ENCODE results near the gene DAZAP2.

DNA sequence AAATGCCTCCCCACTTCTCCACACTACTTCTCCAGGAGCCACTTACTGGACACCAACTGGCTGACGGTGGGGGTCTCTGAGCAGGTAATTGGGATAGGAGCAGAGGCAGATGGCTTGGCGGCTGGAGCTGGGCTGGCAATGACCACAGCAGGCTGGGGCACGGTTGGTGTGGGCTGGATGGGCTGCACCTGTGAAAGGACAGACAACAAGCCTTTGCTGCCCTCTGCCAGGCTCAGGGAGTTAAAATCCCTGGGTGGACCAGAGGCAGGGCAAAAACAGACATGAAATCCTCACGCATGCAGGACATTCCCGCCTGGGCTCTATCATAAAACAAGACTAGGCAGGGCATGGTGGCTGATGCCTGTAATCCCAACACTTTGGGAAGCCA is 46.3 kb upstream of the DAZAP2 start:
- TF ChIP-seq, protein P1, sequence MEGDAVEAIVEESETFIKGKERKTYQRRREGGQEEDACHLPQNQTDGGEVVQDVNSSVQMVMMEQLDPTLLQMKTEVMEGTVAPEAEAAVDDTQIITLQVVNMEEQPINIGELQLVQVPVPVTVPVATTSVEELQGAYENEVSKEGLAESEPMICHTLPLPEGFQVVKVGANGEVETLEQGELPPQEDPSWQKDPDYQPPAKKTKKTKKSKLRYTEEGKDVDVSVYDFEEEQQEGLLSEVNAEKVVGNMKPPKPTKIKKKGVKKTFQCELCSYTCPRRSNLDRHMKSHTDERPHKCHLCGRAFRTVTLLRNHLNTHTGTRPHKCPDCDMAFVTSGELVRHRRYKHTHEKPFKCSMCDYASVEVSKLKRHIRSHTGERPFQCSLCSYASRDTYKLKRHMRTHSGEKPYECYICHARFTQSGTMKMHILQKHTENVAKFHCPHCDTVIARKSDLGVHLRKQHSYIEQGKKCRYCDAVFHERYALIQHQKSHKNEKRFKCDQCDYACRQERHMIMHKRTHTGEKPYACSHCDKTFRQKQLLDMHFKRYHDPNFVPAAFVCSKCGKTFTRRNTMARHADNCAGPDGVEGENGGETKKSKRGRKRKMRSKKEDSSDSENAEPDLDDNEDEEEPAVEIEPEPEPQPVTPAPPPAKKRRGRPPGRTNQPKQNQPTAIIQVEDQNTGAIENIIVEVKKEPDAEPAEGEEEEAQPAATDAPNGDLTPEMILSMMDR (IDR thresholded peaks at IDR 0.05) = no peak
- TF ChIP-seq POLR2A (IDR thresholded peaks at IDR 0.05) = no peak

Data from uterus (tissue), 2 donors.